BE2C (cell line): Measurements from ENCODE around the gene GPATCH4.
A peak's percentile ranks its signal among the peaks of the same experiment; 100 is the strongest.
"Not testable (repeated sequence)": the region's sequence is repeated elsewhere in the genome, so short reads cannot be mapped to it uniquely, and the experiment has no call there.

Source experiments
- DNase-seq: peaks from one replicate; pipeline ENCODE4 v3.0.0-alpha.2; 2020
- H3K27me3 ChIP-seq: fragments of 250-450 bp; sonication (Bioruptor Pico); 2 replicates; pipeline ENCODE4 v1.5.1; 2020; ENCODE audit warnings: mild to moderate bottlenecking
- H3K36me3 ChIP-seq: fragments of 250-450 bp; sonication (Bioruptor Pico); 2 replicates; pipeline ENCODE4 v1.5.1; 2020; ENCODE audit warnings: mild to moderate bottlenecking
- H3K4me1 ChIP-seq: fragments of 250-450 bp; sonication (Bioruptor Pico); 2 replicates; pipeline ENCODE4 v1.5.1; 2020
- H3K4me3 ChIP-seq: 2 replicates; pipeline ENCODE4 v1.5.1; 2011; ENCODE audit warnings: low read depth, low read length
- H3K9me3 ChIP-seq: fragments of 250-450 bp; sonication (Bioruptor Pico); 2 replicates; pipeline ENCODE4 v1.5.1; 2020
- CTCF ChIP-seq: IDR thresholded peaks from 2 replicates; pipeline ENCODE4 v1.5.1; 2012; ENCODE audit warnings: mild to moderate bottlenecking, low read depth, low read length

Gene GPATCH4

GRCh38 chr1:156615946-156616345 is 14.7 kb upstream of the GPATCH4 start:
- no peak for TF ChIP-seq CTCF
- no peaks in the 10 kb centered on the region for H3K9me3 ChIP-seq
- peaks cover 14% of the 10 kb centered on the region for H3K4me1 ChIP-seq
- no peaks in the 10 kb centered on the region for H3K36me3 ChIP-seq
- H3K27me3 ChIP-seq, result no peaks in the 10 kb centered on the region
- DNase-seq, result no peak
- H3K4me3 ChIP-seq, result peak overlapping the region; percentile 42

GRCh38 chr1:156612666-156613065 is 11.4 kb upstream of the GPATCH4 start:
- Histone ChIP-seq H3K4me3 (no peak overlapping the region), H3K36me3 (no peaks in the 10 kb centered on the region), H3K27me3 (no peaks in the 10 kb centered on the region), H3K9me3 (no peaks in the 10 kb centered on the region), H3K4me1 (peaks cover 14% of the 10 kb centered on the region)
- no peak for DNase-seq
- no peak for TF ChIP-seq CTCF

GRCh38 chr1:156610072-156610471 is 8.8 kb upstream of the GPATCH4 start:
- DNase-seq, H3K27me3 ChIP-seq, H3K36me3 ChIP-seq: not testable (repeated sequence)

GRCh38 chr1:156608981-156609380 is 7.7 kb upstream of the GPATCH4 start:
- Histone ChIP-seq H3K36me3 (no peaks in the 10 kb centered on the region), H3K4me1 (no peaks in the 10 kb centered on the region), H3K4me3 (no peak overlapping the region), H3K27me3 (no peaks in the 10 kb centered on the region), H3K9me3 (no peaks in the 10 kb centered on the region)
- DNase-seq, result peak; percentile 71
- TF ChIP-seq CTCF, result peak; percentile 80

More at GRCh38 chr1:156610072-156610471, 8.8 kb upstream of the GPATCH4 start:
- H3K4me1 ChIP-seq, H3K9me3 ChIP-seq, H3K4me3 ChIP-seq: not testable (repeated sequence)

- Histone ChIP-seq H3K27me3 (no peaks in the 10 kb centered on the region), H3K4me1 (no peaks in the 10 kb centered on the region), H3K4me3 (no peak overlapping the region), H3K36me3 (no peaks in the 10 kb centered on the region), H3K9me3 (no peaks in the 10 kb centered on the region)
- peak; percentile 77 for DNase-seq
- TF ChIP-seq CTCF, result peak; percentile 93
These were observed 6.9 kb upstream of the GPATCH4 start for GRCh38 chr1:156608036-156608674.

GRCh38 chr1:156607344-156607743 is 6.1 kb upstream of the GPATCH4 start:
- not testable (repeated sequence) for H3K27me3 ChIP-seq, H3K36me3 ChIP-seq, DNase-seq, H3K4me3 ChIP-seq, H3K9me3 ChIP-seq, H3K4me1 ChIP-seq

- H3K27me3 ChIP-seq, result no peaks in the 10 kb centered on the region
These were observed 1.3 kb upstream of the GPATCH4 start for GRCh38 chr1:156602557-156602993.

More at GRCh38 chr1:156602557-156602993, 1.3 kb upstream of the GPATCH4 start:
- Histone ChIP-seq H3K9me3 (no peaks in the 10 kb centered on the region), H3K36me3 (peaks cover 22% of the 10 kb centered on the region), H3K4me1 (peaks cover 3% of the 10 kb centered on the region; the same call in 1 of the 2 replicates), H3K4me3 (no peak overlapping the region)
- no peak for DNase-seq
- peak; percentile 70 for TF ChIP-seq CTCF
